ENCODE results near the gene PDE6B.
"Not testable (repeated sequence)": the region's sequence is repeated elsewhere in the genome, so short reads cannot be mapped to it uniquely, and the experiment has no call there.

Gene PDE6B

DNA sequence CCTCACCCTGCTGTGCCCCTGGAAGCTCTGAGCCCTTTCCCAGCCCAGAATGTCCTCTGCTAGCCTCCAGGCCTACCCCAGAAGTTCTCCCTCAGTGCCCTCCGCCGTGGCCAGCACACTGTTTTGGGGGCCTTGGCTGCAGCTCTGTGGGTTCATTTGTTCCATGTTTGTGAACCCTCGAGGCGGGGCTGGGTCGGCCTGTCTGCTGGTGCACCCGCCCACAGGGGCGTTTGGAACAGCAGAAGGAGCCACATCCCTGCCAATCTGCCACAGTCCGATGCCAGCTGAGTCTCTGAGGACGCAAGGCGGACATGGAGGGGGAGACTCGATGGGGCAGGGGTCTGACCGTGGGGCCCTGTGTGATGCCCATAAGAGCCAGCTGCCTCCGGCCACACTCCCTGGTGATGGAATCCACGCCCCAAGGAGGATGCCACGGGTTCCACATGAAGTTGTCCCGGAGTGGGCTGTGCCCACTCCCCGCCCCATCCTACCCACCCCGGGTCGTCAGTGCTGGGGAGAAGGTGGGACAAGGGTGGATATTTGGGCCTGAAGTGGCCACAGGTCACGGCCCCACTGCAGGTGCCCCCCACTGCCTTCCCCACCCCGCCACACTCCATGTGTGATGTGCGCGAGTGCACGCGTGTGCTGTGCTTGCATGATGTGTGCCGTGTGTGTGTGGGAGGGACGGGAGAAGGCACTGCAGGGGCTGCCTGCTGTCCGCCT lies 41.6 kb downstream of the PDE6B start:
- no peak overlapping the region for H3K4me2 ChIP-seq (ENCODE audit: low read length)

DNA sequence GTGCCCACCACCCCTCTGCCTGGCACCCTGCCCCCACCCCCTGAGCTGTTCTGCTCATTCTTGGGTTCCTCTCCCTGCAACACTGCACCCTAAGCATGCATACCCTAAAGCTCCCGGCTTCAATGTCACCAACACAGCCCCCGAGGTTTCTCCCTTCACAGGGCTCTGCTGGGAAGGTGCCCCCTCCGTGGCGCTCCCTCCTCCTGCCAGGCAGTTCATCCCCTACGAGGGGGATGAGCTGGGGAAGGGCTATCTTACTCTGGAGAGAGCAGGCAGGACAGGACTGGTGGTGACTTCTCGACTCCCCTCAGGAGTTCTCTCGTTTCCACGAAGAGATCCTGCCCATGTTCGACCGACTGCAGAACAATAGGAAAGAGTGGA lies 42.2 kb downstream of the PDE6B start:
- no peak overlapping the region for H3K27ac ChIP-seq (ENCODE audit: low read length)
- H3K9ac ChIP-seq (ENCODE audit: low read length) = no peak overlapping the region
- peaks cover 19% of the 10 kb centered on the region for H3K36me3 ChIP-seq (replicated peaks; ENCODE audit: low read depth, low read length)
- no peak overlapping the region for H2AFZ ChIP-seq (ENCODE audit: low read depth, low read length)
- no peak overlapping the region for H3K4me2 ChIP-seq (ENCODE audit: low read length)
- TF ChIP-seq, protein P1, sequence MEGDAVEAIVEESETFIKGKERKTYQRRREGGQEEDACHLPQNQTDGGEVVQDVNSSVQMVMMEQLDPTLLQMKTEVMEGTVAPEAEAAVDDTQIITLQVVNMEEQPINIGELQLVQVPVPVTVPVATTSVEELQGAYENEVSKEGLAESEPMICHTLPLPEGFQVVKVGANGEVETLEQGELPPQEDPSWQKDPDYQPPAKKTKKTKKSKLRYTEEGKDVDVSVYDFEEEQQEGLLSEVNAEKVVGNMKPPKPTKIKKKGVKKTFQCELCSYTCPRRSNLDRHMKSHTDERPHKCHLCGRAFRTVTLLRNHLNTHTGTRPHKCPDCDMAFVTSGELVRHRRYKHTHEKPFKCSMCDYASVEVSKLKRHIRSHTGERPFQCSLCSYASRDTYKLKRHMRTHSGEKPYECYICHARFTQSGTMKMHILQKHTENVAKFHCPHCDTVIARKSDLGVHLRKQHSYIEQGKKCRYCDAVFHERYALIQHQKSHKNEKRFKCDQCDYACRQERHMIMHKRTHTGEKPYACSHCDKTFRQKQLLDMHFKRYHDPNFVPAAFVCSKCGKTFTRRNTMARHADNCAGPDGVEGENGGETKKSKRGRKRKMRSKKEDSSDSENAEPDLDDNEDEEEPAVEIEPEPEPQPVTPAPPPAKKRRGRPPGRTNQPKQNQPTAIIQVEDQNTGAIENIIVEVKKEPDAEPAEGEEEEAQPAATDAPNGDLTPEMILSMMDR (IDR thresholded peaks at IDR 0.05; ENCODE audit: low read depth, low read length) = no peak
- no peaks in the 10 kb centered on the region for H3K79me2 ChIP-seq (ENCODE audit: low read length)
- H3K4me3 ChIP-seq (ENCODE audit: low read length) = no peak overlapping the region
- no peaks in the 10 kb centered on the region for H3K9me3 ChIP-seq (ENCODE audit: insufficient read depth, low read length)
- H3K27me3 ChIP-seq (ENCODE audit: low read depth, low read length) = no peaks in the 10 kb centered on the region
- H4K20me1 ChIP-seq (ENCODE audit: insufficient read depth, low read length) = no peaks in the 10 kb centered on the region
- H3K4me1 ChIP-seq (ENCODE audit: low read length) = no peaks in the 10 kb centered on the region

More for the DNA sequence above, 41.6 kb downstream of the PDE6B start:
- no peak overlapping the region for H3K9ac ChIP-seq (ENCODE audit: low read length)
- no peaks in the 10 kb centered on the region for H3K9me3 ChIP-seq (ENCODE audit: insufficient read depth, low read length)
- no peaks in the 10 kb centered on the region for H3K4me1 ChIP-seq (ENCODE audit: low read length)
- TF ChIP-seq, protein P1 (IDR thresholded peaks at IDR 0.05; ENCODE audit: low read depth, low read length) = no peak
- TF ChIP-seq EZH2phosphoT487 (IDR thresholded peaks at IDR 0.05; ENCODE audit: low read depth) = no peak
- H3K79me2 ChIP-seq (ENCODE audit: low read length) = no peaks in the 10 kb centered on the region
- H3K27ac ChIP-seq (ENCODE audit: low read length) = no peak overlapping the region
- H3K36me3 ChIP-seq (replicated peaks; ENCODE audit: low read depth, low read length) = peaks cover 14% of the 10 kb centered on the region
- no peak overlapping the region for H2AFZ ChIP-seq (ENCODE audit: low read depth, low read length)
- H4K20me1 ChIP-seq (ENCODE audit: insufficient read depth, low read length) = no peaks in the 10 kb centered on the region
- H3K4me3 ChIP-seq (ENCODE audit: low read length) = no peak overlapping the region
- H3K27me3 ChIP-seq (ENCODE audit: low read depth, low read length) = no peaks in the 10 kb centered on the region

DNA sequence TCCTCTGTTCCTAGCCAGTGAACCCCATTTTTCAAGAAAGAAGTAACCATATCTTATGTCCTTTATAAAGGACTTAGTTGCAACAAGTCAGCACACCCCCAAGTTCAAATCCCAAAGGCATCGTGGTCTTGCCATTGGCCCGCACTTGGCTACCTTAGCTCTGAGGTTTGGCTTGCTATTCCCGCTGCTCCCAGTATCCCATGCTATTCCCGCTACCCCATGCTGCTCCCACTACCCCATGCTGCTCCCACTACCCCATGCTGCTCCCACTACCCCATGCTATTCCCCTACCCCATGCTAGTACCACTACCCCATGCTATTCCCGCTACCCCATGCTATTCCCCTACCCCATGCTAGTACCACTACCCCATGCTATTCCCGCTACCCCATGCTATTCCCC lies 42.8 kb downstream of the PDE6B start:
- peaks cover 19% of the 10 kb centered on the region for H3K36me3 ChIP-seq (replicated peaks; ENCODE audit: low read depth, low read length)
- not testable (repeated sequence) for H3K9ac ChIP-seq (ENCODE audit: low read length); H3K9me3 ChIP-seq (ENCODE audit: insufficient read depth, low read length); H3K4me3 ChIP-seq (ENCODE audit: low read length); H3K79me2 ChIP-seq (ENCODE audit: low read length); H3K27me3 ChIP-seq (ENCODE audit: low read depth, low read length); H3K27ac ChIP-seq (ENCODE audit: low read length); H3K4me1 ChIP-seq (ENCODE audit: low read length); H3K4me2 ChIP-seq (ENCODE audit: low read length); H4K20me1 ChIP-seq (ENCODE audit: insufficient read depth, low read length); H2AFZ ChIP-seq (ENCODE audit: low read depth, low read length)

DNA sequence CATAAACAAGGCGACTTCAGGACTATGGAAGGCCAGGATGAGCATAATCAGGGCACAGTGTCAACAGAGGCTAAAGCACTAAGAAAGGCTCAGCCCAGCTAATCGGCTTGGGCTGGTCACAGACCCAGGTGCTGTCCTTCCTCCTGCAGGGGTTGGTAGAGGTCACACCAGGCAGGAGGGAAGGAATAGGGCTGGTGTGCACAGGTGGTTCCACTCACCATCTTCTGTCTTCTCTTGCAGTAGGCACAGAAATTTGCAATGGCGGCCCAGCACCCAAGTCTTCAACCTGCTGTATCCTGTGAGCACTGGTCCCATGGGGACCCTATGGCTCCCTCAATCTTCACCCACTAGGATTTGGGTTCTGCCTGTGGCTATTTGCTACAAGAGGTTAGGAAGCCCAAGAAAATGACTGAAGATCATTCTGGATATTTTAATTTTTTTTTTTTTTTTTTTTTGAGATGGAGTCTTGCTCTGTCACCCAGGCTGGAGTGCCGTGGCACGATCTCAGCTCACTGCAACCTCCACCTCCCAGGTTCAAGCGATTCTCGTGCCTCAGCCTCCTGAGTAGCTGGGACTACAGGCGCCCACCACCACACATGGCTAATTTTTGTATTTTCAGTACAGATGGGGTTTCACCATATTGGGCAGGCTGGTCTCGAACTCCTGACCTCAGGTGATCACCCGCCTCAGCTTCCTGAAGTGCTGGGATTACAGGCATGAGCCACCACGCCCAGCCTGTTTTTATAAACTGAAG lies 44.6 kb downstream of the PDE6B start:
- not testable (repeated sequence) for H3K4me2 ChIP-seq (ENCODE audit: low read length); H4K20me1 ChIP-seq (ENCODE audit: insufficient read depth, low read length); H2AFZ ChIP-seq (ENCODE audit: low read depth, low read length); H3K9ac ChIP-seq (ENCODE audit: low read length); H3K4me3 ChIP-seq (ENCODE audit: low read length); H3K27me3 ChIP-seq (ENCODE audit: low read depth, low read length); H3K27ac ChIP-seq (ENCODE audit: low read length); H3K9me3 ChIP-seq (ENCODE audit: insufficient read depth, low read length); H3K4me1 ChIP-seq (ENCODE audit: low read length)
- Histone ChIP-seq H3K36me3 (replicated peaks; ENCODE audit: low read depth, low read length) (peaks cover 19% of the 10 kb centered on the region), H3K79me2 (ENCODE audit: low read length) (peaks cover 18% of the 10 kb centered on the region)

DNA sequence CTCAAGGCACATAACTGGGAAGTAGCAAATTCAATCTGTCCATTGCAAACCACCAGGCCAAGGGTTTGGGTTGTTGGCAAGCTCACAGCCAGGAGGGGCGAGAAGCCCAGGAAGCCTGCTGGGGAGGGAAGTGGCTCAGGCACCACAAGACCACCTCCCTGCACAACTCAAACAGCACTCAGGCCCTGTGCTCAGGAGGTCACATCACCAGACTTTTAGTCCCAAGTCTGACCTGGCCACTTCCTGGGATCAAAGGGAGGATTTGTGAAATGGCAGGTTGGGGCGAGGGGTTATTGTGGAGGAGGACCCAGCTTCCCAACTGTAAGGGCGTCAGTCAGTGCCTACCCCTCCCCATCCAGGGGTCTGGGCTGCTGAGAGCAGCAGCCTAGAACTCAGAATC lies 46.4 kb downstream of the PDE6B start:
- H4K20me1 ChIP-seq (ENCODE audit: insufficient read depth, low read length) = no peaks in the 10 kb centered on the region
- TF ChIP-seq, protein P1 (IDR thresholded peaks at IDR 0.05; ENCODE audit: low read depth, low read length) = no peak
- TF ChIP-seq EZH2phosphoT487 (IDR thresholded peaks at IDR 0.05; ENCODE audit: low read depth) = no peak
- peaks cover 22% of the 10 kb centered on the region for H3K4me1 ChIP-seq (ENCODE audit: low read length)

More for the DNA sequence above, 46.4 kb downstream of the PDE6B start:
- no peak overlapping the region for H3K4me3 ChIP-seq (ENCODE audit: low read length)
- no peaks in the 10 kb centered on the region for H3K27me3 ChIP-seq (ENCODE audit: low read depth, low read length)
- no peak overlapping the region for H2AFZ ChIP-seq (ENCODE audit: low read depth, low read length)
- H3K9ac ChIP-seq (ENCODE audit: low read length) = no peak overlapping the region
- peaks cover 26% of the 10 kb centered on the region for H3K79me2 ChIP-seq (ENCODE audit: low read length)
- H3K4me2 ChIP-seq (ENCODE audit: low read length) = no peak overlapping the region
- H3K36me3 ChIP-seq (replicated peaks; ENCODE audit: low read depth, low read length) = peaks cover 19% of the 10 kb centered on the region
- H3K9me3 ChIP-seq (ENCODE audit: insufficient read depth, low read length) = no peaks in the 10 kb centered on the region
- H3K27ac ChIP-seq (ENCODE audit: low read length) = no peak overlapping the region
